ENCODE results near the gene SETD7. TPM values are rescaled to one million over a fixed set of nuclear protein-coding genes. Genes with fewer than 3 reads are reported as not detected.

Gene SETD7
- total RNA-seq, 4 donors from 2014 or later: 19.7 to 31.3 (median 24.8) TPM

DNA sequence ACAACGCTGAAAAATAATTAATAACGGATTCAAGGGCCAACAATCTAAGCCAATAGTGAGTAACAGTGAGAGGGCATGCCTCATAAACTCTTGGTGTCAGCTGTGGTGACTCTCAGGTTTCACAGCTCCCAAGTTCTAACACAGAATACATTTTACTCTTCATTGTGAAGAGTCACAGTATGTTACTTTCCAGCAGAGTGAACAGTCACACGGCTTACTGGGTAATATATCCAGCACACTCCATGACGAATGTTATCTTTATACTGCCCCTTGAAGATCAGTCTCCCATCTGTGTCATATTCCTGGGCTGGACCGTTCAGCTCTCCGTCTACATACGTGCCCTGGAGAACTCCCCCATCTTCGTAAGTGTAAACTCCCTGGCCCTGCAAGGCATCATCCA lies 23.1 kb downstream of the SETD7 start:
- H3K27me3 ChIP-seq: no peaks in the 10 kb centered on the region
- TF ChIP-seq EP300 (IDR thresholded peaks at IDR 0.05; ENCODE audit: low read depth): no peak
- TF ChIP-seq, protein P1, sequence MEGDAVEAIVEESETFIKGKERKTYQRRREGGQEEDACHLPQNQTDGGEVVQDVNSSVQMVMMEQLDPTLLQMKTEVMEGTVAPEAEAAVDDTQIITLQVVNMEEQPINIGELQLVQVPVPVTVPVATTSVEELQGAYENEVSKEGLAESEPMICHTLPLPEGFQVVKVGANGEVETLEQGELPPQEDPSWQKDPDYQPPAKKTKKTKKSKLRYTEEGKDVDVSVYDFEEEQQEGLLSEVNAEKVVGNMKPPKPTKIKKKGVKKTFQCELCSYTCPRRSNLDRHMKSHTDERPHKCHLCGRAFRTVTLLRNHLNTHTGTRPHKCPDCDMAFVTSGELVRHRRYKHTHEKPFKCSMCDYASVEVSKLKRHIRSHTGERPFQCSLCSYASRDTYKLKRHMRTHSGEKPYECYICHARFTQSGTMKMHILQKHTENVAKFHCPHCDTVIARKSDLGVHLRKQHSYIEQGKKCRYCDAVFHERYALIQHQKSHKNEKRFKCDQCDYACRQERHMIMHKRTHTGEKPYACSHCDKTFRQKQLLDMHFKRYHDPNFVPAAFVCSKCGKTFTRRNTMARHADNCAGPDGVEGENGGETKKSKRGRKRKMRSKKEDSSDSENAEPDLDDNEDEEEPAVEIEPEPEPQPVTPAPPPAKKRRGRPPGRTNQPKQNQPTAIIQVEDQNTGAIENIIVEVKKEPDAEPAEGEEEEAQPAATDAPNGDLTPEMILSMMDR (IDR thresholded peaks at IDR 0.05): no peak
- no peak for TF ChIP-seq POLR2A (IDR thresholded peaks at IDR 0.05)
- TF ChIP-seq POLR2AphosphoS5 (IDR thresholded peaks at IDR 0.05): no peak
- no peaks in the 10 kb centered on the region for H3K36me3 ChIP-seq
- no peak overlapping the region for H3K27ac ChIP-seq
- H3K9me3 ChIP-seq: no peaks in the 10 kb centered on the region
- in situ Hi-C loops (cut with MboI; ENCODE audit: low pct_ligation_motif_present in 1 of 4, low pct_unique_long_range_greater_than_20kb in 1 of 4, low sequenced_read_pairs in 3 of 4): no loop called here
- no peak for DNase-seq
- H3K4me1 ChIP-seq: peaks cover 3 to 19% (median 7%) of the 10 kb centered on the region in 4 donors
- 93 to 94% methylated on average over 8 of the region's 8 CpGs for WGBS, 2 donors (ENCODE audit: low coverage in 1 of 2)
- intact Hi-C loops (cut with DNase I; ENCODE audit: low total_unique reads): no loop called here
- no peak overlapping the region for H3K4me3 ChIP-seq

DNA sequence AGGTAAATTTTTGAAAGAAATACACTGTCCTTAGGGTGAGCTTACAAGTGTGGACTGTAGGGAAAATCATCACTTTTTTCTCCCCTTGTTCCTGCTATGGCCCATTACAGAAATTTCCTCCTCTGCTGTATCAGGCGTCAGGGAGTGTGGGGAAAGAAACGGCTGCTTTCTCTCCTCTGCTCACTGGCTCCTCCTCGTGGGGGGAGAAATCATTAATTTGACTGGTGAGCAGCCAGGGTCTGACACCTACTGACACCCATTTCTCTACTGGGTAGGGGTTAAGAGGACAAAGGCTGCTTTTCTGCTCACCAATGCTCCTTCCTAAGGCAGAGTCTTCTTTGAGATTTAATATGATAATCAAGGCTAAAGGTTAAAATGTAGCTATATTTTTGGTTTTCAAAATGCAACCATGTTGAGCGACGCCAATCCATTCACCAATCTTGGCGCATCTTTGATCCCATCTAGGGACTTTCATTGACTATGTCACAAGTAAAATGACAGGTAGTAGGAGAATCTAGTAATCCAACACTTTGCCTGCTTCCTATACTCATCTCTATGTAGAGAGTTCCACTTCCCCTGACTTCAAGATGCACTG lies 25.1 kb downstream of the SETD7 start:
- Histone ChIP-seq H3K27me3 (no peaks in the 10 kb centered on the region), H3K27ac (no peak overlapping the region), H3K4me1 (peaks cover 3 to 18% (median 5%) of the 10 kb centered on the region in 4 donors), H3K4me3 (no peak overlapping the region), H3K9me3 (no peaks in the 10 kb centered on the region), H3K36me3 (peaks cover 0 to 7% (median 0%) of the 10 kb centered on the region in 4 donors)
- DNase-seq: peak; percentile 60
- intact Hi-C loops (cut with DNase I; ENCODE audit: low total_unique reads): no loop called here
- no peak for TF ChIP-seq POLR2AphosphoS5 (IDR thresholded peaks at IDR 0.05)
- TF ChIP-seq, protein P1 (IDR thresholded peaks at IDR 0.05): peak; percentile 46 to 58 (median 53)
- in situ Hi-C loops (cut with MboI; ENCODE audit: low pct_ligation_motif_present in 1 of 4, low pct_unique_long_range_greater_than_20kb in 1 of 4, low sequenced_read_pairs in 3 of 4): no loop called here
- 16 to 54% methylated on average over 3 to 6 of the region's 6 CpGs for WGBS, 2 donors (ENCODE audit: low coverage in 1 of 2)

DNA sequence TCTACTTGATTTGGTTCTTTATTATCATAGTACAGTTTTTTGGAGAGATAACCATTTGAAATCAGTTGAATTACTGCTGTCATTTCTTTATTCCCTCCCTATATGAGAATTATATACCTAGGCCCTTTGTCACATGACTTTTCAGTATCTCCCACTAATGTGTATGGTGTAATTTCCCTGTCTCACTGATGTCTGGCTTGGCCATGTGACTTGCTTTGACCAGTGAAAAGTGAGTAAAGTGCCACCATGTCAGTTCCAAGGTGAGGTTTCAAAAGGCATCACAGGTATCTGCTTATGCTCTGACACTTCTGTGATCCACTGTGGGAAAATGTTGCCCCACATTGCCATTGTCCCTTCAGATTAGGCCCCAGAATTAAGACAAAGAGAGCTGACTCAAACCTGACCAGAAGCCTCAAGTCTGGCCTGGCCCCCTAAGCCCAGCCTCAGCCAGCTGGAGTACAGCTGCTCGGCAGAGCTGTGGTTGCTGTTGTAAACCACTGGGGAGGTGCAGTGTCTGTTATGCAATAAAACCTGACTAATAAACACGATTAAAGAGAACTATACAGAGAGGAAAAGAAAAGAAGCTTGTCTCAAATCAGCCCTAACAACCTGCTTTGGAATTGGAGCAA lies 27.5 kb downstream of the SETD7 start:
- intact Hi-C loops (cut with DNase I; ENCODE audit: low total_unique reads): no loop called here

DNA sequence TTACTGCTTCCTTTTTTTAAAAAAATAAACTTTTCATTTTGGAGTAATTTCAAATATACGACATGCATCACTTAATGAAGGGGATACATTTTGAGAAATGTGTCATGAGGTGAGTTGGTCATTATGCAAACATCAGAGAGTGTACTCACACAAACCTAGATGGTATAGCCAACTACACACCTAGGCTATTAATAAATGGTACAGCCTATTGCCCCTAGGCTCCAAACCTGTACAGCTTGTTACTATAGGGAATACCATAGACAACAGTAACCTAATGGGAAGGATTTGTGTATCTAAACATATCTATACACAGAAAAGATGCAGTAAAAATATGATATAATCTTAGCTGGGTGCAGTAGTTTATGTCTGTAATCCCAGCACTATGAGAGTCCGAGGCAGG lies 29.1 kb downstream of the SETD7 start:
- Histone ChIP-seq H3K27me3 (no peaks in the 10 kb centered on the region), H3K4me3 (no peak overlapping the region), H3K4me1 (peaks cover 5 to 26% (median 8%) of the 10 kb centered on the region in 4 donors), H3K27ac (no peak overlapping the region), H3K36me3 (peaks cover 0 to 12% (median 0%) of the 10 kb centered on the region in 4 donors), H3K9me3 (no peaks in the 10 kb centered on the region)
- intact Hi-C loops (cut with DNase I; ENCODE audit: low total_unique reads): no loop called here
- 93 to 97% methylated on average over 2 of the region's 2 CpGs for WGBS, 2 donors (ENCODE audit: low coverage in 1 of 2)
- DNase-seq: no peak
- in situ Hi-C loops (cut with MboI; ENCODE audit: low pct_ligation_motif_present in 1 of 4, low pct_unique_long_range_greater_than_20kb in 1 of 4, low sequenced_read_pairs in 3 of 4): no loop called here
- no peak for TF ChIP-seq POLR2AphosphoS5 (IDR thresholded peaks at IDR 0.05)

More for the DNA sequence above, 27.5 kb downstream of the SETD7 start:
- Histone ChIP-seq H3K27me3 (no peaks in the 10 kb centered on the region), H3K4me1 (peaks cover 0 to 13% (median 3%) of the 10 kb centered on the region in 4 donors), H3K36me3 (peaks cover 0 to 7% (median 0%) of the 10 kb centered on the region in 4 donors), H3K9me3 (no peaks in the 10 kb centered on the region), H3K4me3 (no peak overlapping the region), H3K27ac (peak overlapping the region in 2 of 4 donors; percentile 47 to 49)
- in situ Hi-C loops (cut with MboI; ENCODE audit: low pct_ligation_motif_present in 1 of 4, low pct_unique_long_range_greater_than_20kb in 1 of 4, low sequenced_read_pairs in 3 of 4): no loop called here
- 20% methylated on average over 2 of the region's 2 CpGs; no CpG with 5 or more reads in 1 of the 2 donors for WGBS, 2 donors (ENCODE audit: low coverage in 1 of 2)
- TF ChIP-seq EP300 (IDR thresholded peaks at IDR 0.05; ENCODE audit: low read depth): no peak
- TF ChIP-seq, protein P1 (IDR thresholded peaks at IDR 0.05): peak in 2 of 5 experiments; percentile 24 to 27
- no peak for TF ChIP-seq POLR2A (IDR thresholded peaks at IDR 0.05)
- peak; percentile 43 to 80 (median 80) for TF ChIP-seq POLR2AphosphoS5 (IDR thresholded peaks at IDR 0.05)
- DNase-seq: peak; percentile 62
